ENCODE measurements around the gene DOHH.

DOHH gene

GRCh38 chr19:3501780-3502179 lies 1.3 kb upstream of the DOHH start:
- no peak for DNase-seq (ENCODE audit: low spot score)

DNA sequence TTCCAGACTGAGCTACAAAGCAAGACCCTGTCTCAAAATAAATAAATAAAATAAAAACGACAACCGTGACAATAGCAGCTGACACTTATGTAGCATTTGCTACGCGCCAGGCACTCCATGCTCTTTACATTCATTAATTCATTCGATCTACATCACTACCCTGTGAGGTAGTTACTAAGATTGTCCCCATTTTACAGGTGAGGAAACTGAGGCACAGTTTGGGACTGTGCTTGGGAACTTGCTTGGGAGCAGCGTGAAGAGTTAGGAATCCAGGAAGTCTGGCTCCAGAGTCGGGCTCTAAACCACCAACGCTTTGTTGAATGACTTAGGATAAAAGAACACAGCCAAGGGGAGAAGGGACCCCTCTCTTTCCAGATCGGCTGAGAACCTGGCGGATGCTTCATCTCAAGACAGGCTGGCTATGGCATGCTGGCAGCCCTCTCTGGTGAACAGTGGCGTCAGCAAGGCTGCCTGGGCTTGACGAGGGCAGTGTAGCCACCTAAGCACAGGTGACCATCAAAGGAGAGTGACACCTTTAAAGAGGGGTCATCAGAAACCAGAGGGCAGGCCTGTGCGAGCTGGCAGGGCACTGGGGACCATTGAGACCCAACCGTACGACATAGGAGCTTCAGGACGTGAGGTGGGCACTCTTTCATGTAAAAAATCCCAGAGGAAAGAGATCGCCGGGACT lies 591 bp downstream of the DOHH start:
- no peak for DNase-seq (ENCODE audit: low spot score)

DNA sequence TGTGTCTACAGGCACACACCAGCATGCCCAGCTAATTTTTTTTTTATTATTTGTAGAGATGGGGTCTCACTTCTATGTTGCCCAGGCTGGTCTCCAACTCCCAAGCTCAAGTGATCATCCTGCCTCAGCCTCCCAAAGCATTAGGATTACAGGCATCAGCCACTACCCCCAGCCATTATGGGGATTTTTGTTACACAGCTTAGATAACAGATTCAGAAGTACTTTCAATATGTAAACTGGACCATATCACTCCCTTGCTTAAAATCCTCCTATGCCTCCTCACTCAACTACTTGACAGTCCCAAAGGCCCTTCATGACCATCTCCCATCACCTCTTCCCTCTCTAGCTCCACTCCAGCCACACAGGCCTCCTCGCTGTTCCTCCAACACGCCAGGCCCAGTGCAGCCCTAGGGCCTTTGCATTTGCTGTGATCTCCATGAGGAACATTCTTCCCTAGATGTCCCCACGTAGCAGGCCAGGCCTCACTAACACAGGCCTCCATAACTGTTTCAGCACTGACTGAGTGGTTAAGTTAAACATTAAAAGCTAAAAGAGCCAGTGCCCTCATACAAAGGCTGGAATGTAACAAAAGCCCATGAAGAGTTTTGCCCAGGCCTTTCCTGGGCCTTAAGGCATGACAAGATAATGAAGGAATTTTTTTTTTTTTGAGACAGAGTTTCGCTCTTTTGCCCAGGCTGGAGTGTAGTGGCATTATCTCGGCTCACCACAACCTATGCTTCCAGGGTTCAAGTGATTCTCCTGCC lies 2.5 kb downstream of the DOHH start:
- no peak for DNase-seq (ENCODE audit: low spot score)

DNA sequence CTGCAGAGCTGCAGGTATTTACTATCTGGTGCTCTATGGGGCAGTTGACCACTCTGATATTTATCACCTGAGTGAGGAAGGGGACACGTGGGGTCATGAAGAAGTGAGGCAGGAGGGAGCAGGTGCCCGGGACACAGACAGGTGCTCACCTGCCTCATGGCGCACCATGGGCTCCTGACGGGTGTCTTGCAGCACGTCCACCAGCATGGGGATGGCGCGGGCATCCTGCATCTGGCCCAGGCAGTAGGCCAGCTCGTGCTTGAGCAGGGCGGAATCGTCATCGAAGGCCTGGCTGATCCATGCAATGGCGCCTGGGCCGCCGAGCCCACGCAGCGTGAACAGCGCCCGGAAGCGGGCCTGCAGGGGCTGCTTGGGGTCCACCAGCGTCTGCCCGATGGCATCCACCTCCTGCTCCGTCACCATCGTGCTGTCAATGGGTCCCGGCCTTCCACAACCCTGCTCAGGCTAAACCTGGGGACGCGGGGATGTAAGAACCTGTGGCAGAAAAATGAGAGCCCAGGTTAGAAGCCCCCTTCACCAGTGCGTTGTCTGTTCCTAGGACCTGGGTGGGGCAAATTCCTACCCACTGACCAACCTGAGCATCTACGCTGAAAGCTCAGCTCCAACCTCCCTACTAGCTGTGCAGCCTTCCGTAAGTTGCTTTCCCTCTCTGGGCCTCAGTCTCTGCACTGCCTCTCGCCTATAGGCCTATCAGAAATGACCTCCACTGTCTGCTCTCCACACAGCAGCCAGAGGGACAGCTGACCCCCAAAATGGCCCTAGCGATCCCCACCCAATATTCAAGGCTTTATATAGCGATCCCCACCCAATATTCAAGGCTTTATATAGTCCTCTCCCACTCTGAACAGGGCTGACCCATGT lies 3.8 kb downstream of the DOHH start:
- DNase-seq (ENCODE audit: low spot score), result no peak

DNA sequence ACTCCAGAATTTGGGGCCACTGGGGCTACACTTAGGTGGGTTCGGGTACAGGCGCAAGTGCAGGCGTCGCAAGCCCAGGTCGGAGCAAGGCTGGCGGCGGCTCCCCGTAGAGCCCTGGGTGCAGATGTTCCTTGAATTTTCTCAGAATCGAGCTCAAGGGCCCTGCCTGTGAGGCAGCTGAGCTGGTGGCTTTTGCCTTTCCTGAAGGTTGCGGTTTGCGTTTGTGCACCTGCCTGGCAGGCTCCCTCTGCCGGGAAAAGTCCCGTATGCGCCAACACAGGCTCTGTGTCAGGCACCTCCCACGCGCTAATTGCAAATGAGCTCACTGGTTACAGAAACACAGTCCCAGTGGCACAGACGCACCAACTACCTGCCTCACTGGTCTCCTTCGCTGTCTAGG lies 5.9 kb downstream of the DOHH start:
- no peak for DNase-seq (ENCODE audit: low spot score)

GRCh38 chr19:3494051-3494450 lies 6.4 kb downstream of the DOHH start:
- peak; percentile 82 for DNase-seq (ENCODE audit: low spot score)

DNA sequence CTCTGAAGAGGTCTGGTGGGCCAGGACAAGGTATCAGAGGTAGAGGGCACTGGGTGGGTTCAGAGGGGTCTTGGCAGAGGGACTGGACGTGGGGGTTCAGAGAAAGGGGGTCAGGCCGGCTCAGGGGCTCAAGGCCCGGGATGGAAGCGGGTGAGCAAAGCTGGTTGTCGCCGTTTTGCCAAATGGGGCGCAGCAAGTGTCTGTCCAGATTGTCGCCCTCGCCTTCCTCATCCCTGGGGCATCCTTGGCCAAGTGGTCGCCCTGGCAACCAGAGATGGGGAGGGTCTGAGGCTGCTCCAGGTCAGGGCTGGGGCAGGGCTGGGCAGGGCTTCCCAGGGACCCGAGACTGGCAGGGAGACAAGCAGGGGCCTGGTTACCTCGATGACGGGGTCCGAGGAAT lies 6.8 kb downstream of the DOHH start:
- DNase-seq (ENCODE audit: low spot score), result no peak

GRCh38 chr19:3492919-3493318 lies 7.6 kb downstream of the DOHH start:
- no peak for DNase-seq (ENCODE audit: low spot score)

DNA sequence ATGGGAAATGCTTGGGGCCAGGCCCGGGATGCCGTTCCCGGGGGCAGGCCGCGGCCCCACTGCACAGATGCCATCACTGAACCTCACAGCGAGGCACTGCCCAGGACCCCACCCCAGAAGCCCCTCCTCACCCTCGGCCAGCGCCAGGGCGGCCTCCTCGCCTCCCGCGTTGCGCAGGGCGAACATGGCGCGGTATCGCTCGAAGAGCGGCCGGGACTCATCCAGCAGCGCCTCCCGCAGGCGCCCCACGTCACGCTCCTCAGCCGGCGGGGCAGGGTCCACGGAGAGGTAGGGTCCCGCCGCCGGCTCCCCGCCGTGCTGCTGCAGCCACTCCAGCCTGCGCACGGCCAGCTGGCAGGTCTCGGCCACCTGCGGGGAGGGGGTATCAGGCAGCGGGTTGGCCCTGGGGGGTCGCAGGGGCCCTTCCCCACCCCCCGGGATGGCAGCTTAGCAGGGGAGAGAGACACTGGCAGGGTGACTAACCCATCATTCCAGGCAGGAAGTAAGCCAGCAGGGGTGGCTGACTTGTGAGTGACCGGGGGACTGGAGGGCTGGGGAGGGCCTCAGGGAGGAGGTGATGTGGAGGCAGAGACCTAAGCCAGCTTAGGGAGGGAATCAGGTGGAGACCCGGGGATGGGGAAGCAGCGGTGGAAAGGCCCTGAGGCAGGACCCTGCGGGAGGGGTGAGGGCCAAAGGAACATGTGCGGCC lies 8.2 kb downstream of the DOHH start:
- DNase-seq (ENCODE audit: low spot score), result no peak

GRCh38 chr19:3491396-3492119 lies 8.9 kb downstream of the DOHH start:
- DNase-seq (ENCODE audit: low spot score), result no peak

- no peak for DNase-seq (ENCODE audit: low spot score)
Observed at GRCh38 chr19:3483226-3483628, 17.2 kb downstream of the DOHH start, which contains the start of gene SMIM44. Gene SMIM44 (minus strand): TSS chr19:3483441. CDS start chr19:3483403, 38 bp downstream.

- no peak for DNase-seq (ENCODE audit: low spot score)
Observed at GRCh38 chr19:3482507-3483225, 17.8 kb downstream of the DOHH start.

DNA sequence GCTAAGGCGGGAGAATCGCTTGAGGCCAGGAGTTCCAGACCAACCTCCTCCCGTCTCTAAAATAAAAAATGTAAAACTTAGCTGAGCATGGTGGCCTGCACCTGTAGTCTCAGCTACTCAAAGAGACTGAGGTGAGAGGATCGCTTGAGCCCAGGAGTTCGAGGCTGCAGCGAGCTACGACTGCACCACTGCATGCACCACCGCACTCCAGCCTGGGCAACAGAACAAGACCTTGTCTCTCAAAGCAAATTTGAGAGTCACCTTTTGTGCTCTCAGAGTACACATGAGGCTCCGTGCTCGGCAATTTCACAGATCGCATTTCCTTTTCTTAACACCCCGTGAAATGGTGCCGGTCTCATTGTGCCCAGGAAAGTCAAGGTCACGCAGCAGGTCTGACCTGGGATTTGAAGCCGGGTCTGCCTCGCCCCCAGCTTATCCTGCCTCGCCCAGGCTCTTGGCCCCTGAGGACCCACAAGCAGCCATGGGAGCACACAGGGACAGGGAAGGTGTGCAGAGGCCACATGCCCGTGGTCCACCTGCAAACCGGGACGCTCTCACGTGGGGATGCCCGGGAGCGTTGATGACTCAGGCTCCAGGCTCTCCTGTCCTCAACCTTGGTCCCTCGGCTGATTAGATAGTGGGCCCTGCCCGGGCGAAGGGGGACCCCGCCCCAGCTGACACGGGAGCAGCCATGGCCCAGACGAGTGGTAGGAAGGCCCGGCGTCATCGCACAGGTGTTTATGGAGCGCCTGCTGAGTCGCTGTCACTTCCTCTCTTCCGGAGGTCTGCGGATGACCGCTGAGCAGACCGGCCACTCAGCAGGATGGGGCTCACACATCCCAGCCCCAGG lies 19.0 kb downstream of the DOHH start:
- no peak for DNase-seq (ENCODE audit: low spot score)

DNA sequence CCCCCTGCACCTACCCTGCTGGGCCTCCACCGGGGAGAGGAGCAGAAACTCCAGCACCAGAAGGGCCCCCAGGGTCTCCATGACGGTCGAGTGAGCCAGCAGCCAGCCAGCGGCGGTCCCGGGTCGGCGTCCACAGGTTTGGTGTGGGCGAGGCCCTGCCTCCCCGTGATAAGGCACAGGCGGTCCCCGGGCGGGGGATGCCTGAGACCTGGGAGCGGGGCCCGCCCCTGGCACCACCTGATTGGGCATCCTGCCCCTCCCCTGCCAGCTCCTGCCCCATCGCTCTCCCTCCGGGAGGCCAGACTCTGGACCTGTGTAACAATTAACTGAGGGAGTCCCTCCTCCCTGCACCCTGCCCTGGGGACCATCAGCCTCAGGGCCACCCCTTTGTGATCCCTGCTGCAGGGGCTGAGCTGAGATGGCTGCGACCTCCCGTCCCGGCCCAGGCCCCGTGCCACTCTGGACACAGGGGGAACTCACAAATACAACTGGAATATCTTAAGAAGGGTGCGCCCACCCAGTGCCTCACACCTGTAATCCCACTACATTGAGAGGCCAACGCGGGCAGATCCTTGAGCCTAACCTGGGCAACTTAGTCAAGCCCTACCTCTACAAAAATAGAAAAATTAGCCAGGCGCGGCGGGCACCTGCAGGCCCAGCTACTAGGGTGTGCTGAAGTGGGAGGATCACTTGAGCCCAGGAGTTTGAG lies 19.9 kb downstream of the DOHH start, which contains the start of gene SMIM24:
Gene SMIM24 (minus strand): TSS at position 143 of the 709 bp plus-strand sequence. CDS start 62 bp downstream, at position 81.
- no peak for DNase-seq (ENCODE audit: low spot score)

DNA sequence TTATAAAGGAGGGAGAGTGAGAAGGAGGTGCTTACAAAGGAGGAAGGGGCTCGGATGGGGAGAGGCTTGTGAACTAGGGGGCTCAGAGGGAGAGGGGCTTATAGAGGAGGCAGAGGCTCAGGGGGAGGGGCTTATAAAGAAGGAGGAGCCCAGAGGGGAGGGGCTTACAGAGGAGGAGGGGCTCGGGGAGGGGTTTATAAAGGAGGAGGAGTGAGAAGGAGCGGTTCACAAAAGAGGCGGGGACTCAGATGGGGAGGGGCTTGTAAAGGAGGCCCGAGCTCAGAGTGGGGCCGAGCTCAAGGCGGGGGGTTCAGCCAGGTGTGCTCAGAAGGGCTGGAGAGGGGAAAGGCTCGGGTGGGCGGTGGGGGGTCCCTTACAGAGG lies 20.6 kb downstream of the DOHH start:
- no peak for DNase-seq (ENCODE audit: low spot score)

GRCh38 chr19:3479177-3479833 lies 21.2 kb downstream of the DOHH start:
- peak; percentile 43 for DNase-seq (ENCODE audit: low spot score)

DNA sequence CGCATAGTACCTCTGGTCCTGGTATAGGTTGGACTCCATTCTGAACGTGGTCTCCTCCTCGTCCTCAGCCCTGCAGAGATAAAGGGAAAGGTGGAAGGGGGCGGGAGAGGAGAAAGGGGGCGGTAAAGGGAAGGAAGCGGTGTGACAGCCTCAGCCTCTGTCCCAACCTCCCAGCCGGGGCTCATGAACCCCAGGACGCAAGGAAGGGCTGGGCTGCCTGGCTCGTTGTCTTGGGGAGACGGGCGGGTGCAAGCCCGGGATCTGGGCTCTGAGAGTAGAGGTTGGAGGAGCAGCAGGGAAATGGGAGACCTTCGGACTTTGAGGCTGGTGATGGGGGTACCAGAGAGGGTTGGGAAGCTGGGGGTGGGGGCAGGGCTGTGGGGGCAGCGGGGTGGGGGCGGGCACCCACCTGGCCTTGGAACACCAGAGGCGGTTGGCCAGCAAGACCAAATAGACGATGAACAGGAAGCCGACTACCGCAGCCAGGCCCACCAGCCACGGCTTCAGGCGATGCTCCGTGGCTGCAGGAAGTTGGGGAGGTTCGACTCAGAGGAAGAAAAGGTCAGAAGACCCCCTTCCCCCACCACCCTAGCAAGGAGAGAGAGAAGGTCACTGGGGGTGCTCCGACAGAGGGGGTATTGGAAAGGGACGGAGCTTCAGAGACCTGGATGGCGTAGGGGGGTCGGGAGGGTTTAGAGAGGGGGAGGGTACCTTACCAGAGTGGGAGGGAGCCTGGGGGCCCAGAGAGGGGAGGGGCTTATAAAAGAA lies 21.9 kb downstream of the DOHH start:
- no peak for DNase-seq (ENCODE audit: low spot score)

DNA sequence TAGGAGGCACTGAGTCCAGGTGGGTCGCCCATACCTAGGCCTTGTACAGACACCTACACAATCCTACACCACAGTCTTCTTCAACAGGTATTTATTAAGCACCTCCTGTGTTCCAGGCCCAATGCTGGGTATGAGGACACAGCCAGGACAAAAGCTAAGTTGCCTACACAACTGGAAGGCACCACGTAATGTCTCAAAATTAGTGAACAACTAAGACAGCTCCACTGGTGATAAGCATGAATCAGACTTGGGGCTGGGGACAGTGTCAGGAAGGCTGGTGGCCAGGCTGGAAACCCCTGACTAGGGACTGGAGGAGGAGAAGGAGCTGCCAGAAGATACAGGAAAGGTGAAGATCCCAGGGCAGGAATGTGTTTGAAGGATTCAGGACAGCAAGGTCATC lies 22.5 kb downstream of the DOHH start:
- no peak for DNase-seq (ENCODE audit: low spot score)
